ENCODE results near the gene KAT6B.
"Not testable (repeated sequence)": the region's sequence is repeated elsewhere in the genome, so short reads cannot be mapped to it uniquely, and the experiment has no call there.

Gene KAT6B

GRCh38 chr10:75033399-75034130 is 207.2 kb downstream of the KAT6B start:
- no peak for DNase-seq (ENCODE audit: low read depth in 1 of 2, low spot score in 1 of 2)

- DNase-seq (ENCODE audit: low read depth in 1 of 2, low spot score in 1 of 2): peak in 1 of 2 donors; percentile 53
These were observed 207.7 kb downstream of the KAT6B start for GRCh38 chr10:75034131-75034512.

GRCh38 chr10:75034714-75035258 is 208.4 kb downstream of the KAT6B start:
- no peak for DNase-seq (ENCODE audit: low read depth in 1 of 2, low spot score in 1 of 2)

GRCh38 chr10:75035975-75036708 is 209.7 kb downstream of the KAT6B start:
- no peak for DNase-seq (ENCODE audit: low read depth in 1 of 2, low spot score in 1 of 2)

GRCh38 chr10:75037171-75038153 is 211.1 kb downstream of the KAT6B start:
- no peak for DNase-seq (ENCODE audit: low read depth in 1 of 2, low spot score in 1 of 2)

GRCh38 chr10:75038335-75038734 is 211.9 kb downstream of the KAT6B start:
- DNase-seq (ENCODE audit: low read depth in 1 of 2, low spot score in 1 of 2): no peak

- no peak for DNase-seq (ENCODE audit: low read depth in 1 of 2, low spot score in 1 of 2)
These were observed 214.2 kb downstream of the KAT6B start for GRCh38 chr10:75040576-75040975.

GRCh38 chr10:75042292-75042974 is 216.0 kb downstream of the KAT6B start:
- no peak for DNase-seq (ENCODE audit: low read depth in 1 of 2, low spot score in 1 of 2)

- DNase-seq (ENCODE audit: low read depth in 1 of 2, low spot score in 1 of 2): peak in 1 of 2 donors; percentile 27
These were observed 217.1 kb downstream of the KAT6B start for GRCh38 chr10:75043256-75044131.

GRCh38 chr10:75048669-75049098 is 222.3 kb downstream of the KAT6B start:
- no peak for DNase-seq (ENCODE audit: low read depth in 1 of 2, low spot score in 1 of 2)

GRCh38 chr10:75049316-75050148 is 223.1 kb downstream of the KAT6B start:
- no peak for DNase-seq (ENCODE audit: low read depth in 1 of 2, low spot score in 1 of 2)

GRCh38 chr10:75050149-75050919 is 223.9 kb downstream of the KAT6B start:
- DNase-seq (ENCODE audit: low read depth in 1 of 2, low spot score in 1 of 2): no peak

GRCh38 chr10:75051308-75051707 is 224.9 kb downstream of the KAT6B start:
- no peak for DNase-seq (ENCODE audit: low read depth in 1 of 2, low spot score in 1 of 2)

GRCh38 chr10:75055896-75056406 is 229.6 kb downstream of the KAT6B start:
- DNase-seq (ENCODE audit: low read depth in 1 of 2, low spot score in 1 of 2): not testable (repeated sequence)

- no peak for DNase-seq (ENCODE audit: low read depth in 1 of 2, low spot score in 1 of 2)
These were observed 231.3 kb downstream of the KAT6B start for GRCh38 chr10:75057680-75058079.

- DNase-seq (ENCODE audit: low read depth in 1 of 2, low spot score in 1 of 2): no peak
These were observed 231.8 kb downstream of the KAT6B start for GRCh38 chr10:75058161-75058560.

- no peak for DNase-seq (ENCODE audit: low read depth in 1 of 2, low spot score in 1 of 2)
These were observed 235.5 kb downstream of the KAT6B start for GRCh38 chr10:75061709-75062505.

Data from activated CD4-positive, alpha-beta T cell treated with anti-CD3 and anti-CD28 coated beads, Interleukin-2, amount 50 U/mL, for 24 hours (primary cell).